ENCODE results near the gene VPS8.

The VPS8 gene

DNA sequence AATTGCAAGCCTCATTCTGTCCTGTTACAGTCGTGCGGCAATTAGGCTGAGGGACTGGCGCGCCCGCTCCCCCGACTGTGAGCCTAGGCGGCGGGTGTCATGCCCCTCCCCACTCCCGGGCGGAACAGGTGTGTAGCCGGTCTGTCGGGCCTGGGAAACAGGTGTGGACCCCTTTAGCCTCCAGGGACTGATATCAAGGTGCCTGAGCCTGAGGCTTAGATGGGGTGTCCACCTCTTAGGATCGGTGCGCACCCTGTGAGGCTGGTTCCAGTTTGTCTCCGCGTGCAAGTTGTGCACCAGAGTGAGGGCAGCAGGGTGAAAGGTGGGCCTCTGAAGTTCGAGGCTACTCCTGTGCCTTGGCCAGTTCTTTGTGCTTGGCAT is 686 bp downstream of the VPS8 start:
- DNase-seq (ENCODE audit: low read depth in 2 of 2), result no peak

DNA sequence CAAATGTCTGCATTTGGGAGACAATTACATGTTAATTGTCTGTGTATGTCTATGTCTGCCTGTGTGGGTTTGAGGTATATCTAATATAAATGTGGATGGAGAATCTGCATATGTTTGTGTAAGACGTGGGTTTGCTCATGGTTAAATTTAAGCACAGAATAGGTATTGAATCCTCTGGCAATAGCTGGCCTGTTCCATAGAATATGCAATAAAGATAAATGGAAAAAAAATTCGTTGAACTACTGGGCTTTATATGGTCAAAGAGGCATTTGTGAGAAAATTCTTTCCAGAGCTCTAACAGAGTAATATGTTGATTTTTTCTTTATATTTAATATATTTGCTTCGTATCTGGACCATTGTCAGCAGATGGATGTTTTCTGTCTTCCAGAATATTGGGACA is 1.4 kb downstream of the VPS8 start:
- no peak for DNase-seq (ENCODE audit: low read depth in 2 of 2)

DNA sequence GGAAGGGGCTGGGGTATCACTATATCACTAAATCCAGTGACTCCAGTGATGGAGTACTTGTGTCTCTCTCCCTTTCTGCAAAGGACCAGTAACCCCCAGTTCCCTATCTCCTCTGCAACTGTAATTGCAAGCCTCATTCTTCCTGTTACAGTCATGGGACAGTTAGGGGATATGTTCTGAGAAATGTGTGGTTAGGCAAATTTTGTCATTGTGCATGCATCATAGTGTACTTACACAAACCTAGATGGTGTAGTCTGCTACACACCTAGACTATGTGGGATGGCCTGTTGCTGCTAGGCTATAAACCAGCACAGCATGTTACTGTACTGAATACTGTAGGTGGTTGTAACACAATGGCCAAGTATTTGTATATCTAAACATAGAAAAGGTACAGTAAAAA is 2.2 kb downstream of the VPS8 start:
- no peak for DNase-seq (ENCODE audit: low read depth in 2 of 2)

DNA sequence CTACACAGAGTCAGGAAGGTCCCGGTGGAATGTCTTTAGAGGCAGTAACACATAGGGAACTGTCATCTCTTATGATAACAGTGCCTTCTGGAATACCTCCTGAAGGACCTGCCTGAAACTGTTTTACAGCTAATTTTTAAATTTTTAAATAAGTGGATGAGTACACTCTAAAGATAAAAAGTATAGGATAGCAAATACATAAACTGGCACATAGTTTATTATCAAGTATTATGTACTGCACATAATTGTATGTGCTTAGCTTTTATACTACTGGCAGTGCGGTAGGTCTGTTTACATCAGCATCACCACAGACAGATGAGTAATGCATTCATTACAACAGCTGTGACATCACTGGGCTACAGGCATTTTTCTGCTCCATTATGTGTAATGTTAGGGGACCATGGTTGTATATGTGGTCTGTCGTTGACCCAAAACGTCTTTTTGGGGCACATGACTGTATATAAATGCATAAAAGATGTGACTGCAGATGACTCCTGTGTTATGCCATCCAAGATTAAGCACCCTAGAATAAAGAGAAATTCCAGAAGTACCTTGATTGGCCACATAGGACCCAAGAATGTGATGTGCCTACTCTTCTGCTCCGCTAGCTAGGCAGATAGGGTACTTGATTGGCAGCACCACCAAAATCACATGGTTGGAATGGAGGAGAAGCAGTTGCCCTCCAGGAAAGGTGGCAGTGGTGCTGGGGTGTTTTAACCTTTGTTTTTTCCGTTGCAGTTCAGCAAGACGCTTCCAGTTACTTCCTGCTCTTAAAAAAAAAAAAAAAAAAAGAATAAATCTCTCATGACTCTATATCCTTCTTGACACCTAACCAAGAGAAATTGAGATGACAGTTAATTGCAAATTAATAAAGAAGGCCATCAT is 3.3 kb downstream of the VPS8 start:
- DNase-seq (ENCODE audit: low read depth in 2 of 2), result no peak

DNA sequence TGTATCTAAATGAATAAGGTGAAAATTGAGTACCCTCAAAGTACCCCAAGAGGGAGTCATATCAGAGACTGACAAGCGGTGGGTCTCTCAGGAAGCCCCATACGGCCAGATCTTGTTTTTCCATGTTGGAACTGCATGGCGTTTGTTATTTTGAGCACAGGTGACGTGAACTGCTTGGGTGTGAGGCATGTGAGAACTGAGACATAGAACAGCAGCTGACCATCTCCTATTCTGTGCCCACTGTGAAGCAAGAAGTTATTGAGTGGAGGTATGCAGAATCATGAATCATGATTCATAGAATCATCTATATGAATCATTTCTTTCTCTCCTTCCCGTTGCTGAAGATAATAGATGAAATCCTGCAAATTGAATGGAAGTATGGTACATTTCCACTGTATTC is 4.6 kb downstream of the VPS8 start:
- DNase-seq (ENCODE audit: low read depth in 2 of 2), result no peak

DNA sequence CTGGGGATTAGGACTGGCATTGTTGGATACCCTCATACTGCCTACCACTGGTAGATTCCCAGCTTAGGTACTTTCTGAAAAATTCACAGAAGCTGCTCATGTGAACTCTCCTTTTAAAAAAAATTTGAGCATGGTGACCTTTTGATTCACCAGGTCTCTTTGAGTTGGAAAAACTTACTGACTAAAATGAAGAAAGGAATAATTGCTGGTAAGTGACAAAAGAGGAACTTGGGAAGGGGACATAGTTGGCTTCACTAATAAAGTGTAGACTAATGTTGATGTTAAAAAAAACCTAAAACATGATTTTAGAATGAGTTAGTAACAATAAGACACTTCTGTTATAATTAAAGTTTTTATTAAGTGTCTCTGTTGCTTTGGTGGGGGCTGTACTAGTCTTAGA is 8.6 kb downstream of the VPS8 start:
- no peak for DNase-seq (ENCODE audit: low read depth in 2 of 2)

DNA sequence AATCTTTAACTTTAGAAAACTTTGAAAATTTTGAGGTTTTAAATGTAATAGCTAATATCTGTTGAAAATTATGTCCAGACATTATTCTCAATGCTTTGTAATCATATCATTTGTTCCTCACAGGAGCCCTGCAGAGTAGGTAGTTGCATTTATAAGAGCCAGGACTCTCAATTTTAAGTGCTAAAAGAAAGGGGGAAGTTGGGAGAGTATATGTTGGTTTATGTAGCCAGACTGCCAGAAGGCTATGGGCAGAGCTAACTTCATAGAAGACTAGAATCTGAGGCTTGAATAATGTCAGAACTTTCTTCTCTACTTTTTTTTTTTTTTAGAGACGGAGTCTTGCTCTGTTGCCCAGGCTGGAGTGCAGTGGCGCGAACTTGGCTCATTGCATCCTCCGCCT is 9.1 kb downstream of the VPS8 start:
- no peak for DNase-seq (ENCODE audit: low read depth in 2 of 2)

DNA sequence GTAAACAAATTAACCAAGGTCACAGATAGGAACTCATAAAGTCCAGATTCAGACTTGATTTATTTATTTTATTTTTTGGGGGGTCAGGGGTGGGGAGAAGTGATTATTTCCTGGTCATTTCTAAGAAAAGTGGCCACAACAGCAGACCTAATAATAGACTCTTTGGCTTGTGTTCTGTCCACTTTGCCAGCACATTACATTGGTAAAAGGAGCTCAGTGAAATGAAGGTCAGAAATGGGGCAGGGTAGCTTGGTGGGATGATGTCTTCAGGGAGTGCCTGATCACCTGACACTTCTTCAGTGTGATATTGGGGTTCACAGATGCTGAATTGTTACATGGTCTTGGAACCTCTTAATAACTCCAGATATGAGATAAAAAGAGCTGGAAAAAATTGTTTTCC is 10.1 kb downstream of the VPS8 start:
- no peak for DNase-seq (ENCODE audit: low read depth in 2 of 2)

DNA sequence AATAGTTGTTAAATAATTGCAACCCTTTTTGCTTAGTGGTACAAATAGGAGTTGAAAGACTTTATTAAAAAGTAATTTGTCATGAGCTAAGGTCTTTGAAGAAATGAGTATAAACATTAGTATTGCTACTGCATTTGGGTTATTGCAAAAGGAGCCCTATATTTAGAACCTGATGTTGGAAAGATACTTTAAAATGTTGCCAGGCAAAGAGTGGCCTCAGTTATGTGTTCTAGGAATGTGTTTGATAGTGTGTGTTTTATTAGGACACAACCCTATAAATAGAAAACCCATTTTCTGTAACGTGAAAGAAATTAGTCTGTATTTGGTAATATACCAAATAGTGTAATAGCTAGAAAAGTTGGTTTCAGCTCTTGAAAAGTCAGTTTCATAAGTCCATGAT is 10.7 kb downstream of the VPS8 start:
- DNase-seq (ENCODE audit: low read depth in 2 of 2), result no peak

DNA sequence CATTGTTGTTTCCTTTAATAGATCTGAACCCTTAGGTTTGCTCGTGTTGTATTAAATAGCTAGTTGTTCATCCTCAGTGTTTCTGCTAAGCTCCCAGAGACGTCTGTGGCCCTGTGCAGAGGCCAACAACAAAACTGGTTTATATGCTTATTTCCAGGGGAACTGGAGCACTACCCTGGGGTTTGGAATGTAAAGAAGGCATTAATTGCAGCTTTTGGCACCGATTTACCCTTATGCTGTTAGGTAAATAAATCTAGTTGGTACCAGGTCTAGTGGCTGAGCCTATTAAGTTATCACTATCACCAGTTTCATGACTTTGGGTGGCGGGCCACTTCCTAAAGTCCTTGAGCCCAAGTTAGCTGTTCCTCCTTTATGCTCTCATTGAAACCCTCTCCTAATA is 12.0 kb downstream of the VPS8 start:
- no peak for DNase-seq (ENCODE audit: low read depth in 2 of 2)

DNA sequence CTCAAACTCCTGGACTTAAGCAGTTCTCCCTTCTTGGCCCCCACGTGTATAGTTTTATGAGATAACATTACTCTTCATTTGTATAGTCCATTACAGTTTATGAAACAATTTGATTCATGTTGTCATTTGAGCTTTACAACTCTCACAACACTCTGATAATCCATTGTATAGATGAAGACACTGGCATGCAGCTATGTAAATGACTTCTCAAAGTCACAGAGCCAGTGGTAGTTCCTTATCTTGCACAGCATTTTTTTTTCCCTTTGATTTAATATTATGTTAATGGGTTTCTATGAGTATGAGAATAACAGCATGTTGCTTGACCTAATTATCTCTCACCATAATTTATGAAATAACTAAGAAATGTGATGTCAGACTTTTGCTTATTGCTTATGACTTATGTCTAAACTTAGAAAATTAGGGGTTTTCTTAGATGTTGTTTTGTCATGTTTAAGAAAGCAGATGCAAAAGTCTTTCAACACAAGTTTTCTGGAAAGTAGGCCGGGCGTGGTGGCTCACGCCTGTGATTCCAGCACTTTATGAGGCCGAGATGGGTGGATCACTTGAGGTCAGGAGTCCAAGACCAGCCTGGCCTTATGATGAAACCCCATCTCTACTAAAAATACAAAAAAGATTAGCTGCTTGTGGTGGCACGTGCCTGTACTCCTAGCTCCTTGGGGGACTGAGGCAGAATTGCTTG is 13.3 kb downstream of the VPS8 start:
- no peak for DNase-seq (ENCODE audit: low read depth in 2 of 2)

DNA sequence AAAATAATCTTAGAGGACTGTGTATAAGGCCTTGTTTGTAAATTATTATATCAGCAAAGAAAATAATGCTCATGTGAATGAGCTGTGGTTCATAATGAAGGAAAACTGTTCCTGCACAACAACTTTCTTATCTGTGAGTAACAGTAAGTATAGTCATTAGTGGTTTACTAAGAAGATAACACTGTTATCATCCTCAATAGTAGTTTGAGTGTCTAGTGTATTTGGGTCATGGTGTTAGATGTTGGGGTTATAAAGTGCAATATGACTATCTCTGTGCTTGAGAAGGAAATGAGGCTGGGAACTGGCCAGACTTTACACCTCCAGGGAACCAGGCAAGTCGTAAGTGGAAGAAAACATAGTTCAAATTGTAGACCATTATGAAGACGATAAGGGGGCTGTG is 15.6 kb downstream of the VPS8 start:
- no peak for DNase-seq (ENCODE audit: low read depth in 2 of 2)

DNA sequence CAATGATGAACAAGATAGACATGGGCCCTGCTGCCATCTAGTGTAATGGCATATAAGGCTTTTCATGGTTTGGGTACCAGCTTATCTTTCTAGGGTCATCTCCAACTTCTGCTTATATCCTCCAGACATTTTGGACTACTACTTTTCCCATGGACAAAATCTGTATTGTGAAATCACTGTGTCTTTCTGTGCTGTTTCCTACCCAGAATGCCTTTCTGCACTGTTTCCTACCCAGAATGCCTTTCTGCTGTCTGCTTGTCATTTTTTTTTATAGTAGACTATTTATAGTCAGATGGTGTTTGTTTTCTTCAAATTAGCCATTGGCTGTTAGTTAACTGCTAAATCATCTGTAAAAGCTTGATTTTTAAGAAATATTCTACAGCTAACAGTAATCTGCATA is 20.1 kb downstream of the VPS8 start:
- no peak for DNase-seq (ENCODE audit: low read depth in 2 of 2)

DNA sequence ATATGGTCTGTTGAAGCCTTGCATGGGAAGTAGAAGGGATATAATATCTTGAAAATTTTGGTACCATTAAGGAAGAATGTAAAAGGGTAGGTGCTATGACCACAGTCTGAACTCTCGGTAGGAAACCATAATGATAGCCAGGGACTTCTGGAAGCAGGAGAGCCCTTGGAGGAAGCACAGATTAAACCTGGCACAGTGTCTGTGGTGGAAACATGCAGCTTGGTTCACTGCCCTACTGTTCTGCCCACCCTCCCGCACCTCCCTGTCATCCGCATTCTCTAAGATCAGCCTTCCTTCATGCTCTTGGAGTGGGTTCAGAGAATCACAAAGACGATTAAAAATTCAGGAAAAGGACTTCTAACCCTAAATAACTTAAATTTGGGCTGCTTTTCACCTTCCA is 20.9 kb downstream of the VPS8 start:
- no peak for DNase-seq (ENCODE audit: low read depth in 2 of 2)

DNA sequence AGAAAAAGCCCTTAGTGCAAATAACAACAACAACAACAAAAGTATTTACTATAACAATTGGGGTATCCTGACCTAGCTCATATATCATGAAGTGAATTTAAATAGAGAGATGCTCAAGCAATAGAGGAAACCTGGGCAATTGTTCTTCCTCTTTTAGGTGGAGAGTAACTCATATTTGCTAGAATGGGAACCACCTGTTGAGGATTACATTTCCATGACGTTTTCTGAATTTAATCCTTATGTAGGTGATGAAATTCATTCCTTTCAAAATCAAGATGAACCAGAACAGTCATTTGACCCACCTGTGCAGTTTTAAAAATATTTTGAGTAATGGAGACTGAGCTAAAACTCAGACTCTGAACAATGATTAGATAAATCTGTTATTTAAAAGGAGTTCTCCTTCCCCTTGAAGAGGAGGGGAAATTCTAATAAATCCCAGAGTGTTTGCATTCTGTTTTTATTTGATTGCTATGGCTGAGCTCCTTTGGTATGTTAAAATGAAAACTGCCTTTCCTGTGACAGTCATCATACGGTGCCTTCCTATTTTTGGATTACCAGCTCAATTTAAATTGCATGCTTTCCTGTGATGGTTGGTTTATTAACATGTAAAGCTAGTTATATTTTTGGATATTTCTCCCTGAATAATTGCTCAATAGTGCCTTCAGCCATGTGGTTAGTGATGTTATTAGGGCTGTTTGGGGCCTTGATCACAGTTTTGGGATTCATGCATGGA is 24.3 kb downstream of the VPS8 start:
- DNase-seq (ENCODE audit: low read depth in 2 of 2), result no peak

DNA sequence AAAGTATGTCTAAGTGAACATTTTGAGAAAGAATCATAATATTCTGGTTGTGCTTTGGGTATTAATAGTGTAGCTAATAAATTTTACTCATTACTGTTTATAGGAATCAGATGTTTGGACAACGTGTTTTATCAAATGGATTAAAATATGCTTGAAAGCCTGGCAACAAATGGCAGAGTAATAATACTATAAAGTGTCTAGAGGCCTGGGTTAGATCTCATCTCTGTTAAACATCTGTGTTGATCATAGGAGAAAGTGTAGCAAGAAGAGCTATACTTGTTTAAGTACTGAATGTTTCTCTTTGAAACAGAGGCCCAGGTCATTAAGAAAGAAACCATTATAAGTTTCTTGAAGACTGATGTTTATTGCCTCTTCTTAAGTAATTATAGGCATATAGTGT is 30.5 kb downstream of the VPS8 start:
- DNase-seq (ENCODE audit: low read depth in 2 of 2), result no peak

DNA sequence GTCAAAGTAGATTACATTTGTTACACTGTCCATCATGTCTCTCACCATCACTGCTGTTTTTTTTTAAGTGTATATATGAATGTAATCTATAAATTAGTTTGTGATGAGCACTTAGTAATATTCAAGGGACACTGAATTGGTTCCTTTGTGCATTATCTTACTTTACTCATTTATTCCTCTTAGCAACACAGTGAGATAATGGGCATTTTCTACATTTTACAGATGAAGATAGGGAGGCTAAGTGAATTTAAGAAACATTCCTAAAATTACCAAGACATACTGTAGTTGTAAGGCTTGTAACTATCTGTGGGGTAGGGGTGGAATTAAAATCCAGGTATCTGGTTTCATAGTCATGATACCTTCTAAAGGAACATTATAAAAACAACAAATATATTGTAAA is 33.9 kb downstream of the VPS8 start:
- no peak for DNase-seq (ENCODE audit: low read depth in 2 of 2)

DNA sequence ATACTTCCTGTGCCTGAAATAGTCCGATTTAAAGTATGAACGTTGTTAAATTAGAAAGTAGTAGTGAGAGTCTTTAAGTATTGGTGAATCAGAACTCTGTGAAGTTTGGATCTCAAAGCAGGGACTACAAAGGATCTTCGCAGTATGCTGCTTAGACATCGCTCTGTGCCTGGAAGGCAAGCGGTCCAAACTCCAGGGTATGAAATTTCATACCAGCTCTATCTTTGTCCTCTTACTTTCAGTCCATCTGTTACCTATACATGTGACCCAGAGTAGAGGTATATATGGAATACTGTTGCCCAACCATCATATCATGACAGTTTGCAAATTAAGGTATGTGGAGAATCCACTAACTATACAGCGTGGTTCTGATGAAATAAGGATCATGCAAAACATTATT is 34.5 kb downstream of the VPS8 start:
- no peak for DNase-seq (ENCODE audit: low read depth in 2 of 2)

DNA sequence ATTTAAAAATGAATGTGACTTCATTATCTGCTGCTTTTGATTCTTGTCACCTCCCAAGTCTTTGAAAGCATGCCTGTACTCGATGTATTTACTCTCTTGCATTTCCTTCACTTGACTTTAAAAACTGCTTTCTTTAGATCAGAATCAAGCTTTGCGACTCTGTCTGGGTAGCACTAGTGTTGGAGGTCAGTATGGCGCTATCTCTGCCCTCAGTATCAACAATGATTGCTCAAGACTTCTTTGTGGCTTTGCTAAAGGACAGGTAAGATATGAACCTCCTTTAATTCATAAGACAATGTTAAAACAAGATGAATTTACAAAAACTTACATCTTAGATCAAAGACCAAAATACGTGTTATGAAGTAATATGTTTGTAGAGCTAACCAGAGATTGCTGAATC is 37.0 kb downstream of the VPS8 start:
- no peak for DNase-seq (ENCODE audit: low read depth in 2 of 2)

DNA sequence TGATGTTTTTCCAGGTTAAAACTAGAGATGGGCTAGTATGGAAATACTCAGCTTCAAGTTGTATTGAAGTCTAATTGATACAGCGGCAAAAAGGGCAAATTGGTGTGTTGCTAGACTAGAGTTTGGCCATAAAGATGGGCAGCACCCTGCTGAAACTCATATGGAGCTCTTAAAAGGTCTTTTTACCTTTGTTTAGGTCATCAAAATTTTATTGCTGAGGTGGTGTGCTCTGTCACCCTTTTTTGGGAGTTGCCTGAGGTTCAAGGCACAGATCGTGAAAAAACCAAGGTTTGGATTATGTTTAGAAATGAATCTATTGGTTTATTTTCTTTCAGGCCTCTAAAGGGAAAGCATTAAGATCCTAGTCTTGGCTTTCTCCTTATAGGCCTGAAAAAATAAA is 38.2 kb downstream of the VPS8 start:
- DNase-seq (ENCODE audit: low read depth in 2 of 2), result no peak

DNA sequence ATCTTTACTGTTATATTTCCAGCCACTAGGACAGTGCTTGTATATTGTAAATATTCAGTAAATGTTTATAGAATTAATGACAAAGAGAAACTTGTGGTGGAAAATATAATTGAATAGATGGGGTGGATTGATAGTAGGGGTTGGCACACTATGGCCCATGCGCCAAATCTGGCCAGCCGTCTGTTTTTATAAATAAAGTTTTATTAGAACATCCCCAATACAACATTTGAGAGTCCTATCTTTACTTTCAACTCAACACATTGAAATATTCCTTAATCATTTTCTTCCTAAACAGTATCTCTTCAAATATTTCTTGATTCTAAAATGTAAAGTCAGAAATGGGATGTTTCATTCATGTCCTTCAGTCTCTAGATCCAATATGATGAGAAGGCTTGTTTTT is 45.1 kb downstream of the VPS8 start:
- no peak for DNase-seq (ENCODE audit: low read depth in 2 of 2)

DNA sequence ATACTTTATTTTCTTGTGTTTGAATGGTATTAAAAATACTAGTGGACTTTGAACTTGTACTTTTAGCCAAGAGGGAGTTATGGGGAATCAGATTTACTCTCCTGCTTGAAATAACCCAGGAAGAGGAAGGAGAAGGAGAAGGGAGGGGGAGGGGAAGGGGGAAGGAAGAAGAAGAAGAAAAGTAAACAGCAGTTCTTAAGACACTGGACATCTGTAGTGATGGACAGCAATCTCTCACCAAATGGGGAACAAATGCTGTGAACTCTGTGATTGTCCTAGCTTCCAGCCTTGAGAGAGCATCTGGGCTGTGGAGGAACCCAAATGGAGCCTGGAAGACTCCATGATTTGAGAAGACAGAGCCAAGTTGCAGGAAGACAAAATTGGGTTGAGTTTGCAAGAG is 52.0 kb downstream of the VPS8 start:
- no peak for DNase-seq (ENCODE audit: low read depth in 2 of 2)

DNA sequence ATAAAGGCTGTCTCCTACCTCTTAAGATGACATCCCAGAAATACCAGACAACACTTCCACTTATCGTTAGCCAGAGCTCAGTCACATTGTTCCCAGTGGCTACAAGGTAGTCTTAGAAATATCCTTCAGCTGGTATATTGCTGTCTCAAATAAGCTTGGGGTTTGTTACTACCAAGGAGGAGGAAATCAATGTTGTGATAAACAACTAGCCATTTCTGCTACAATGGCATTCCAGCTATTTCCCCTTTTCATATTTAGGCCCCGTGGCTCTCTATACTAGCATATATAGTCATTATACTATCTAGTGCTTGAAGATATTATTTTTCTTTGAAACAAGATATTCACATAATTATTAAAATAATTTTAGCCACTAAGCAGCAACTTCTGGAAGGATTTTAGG is 56.5 kb downstream of the VPS8 start:
- DNase-seq (ENCODE audit: low read depth in 2 of 2), result no peak

Data from stimulated activated CD4-positive, alpha-beta T cell treated with anti-CD3 and anti-CD28 coated beads, Interleukin-12 subunit alpha, Interleukin-12 subunit beta, amount 100 ng/mL, for 24 hours (primary cell).